ENCODE results near the gene LIMK2.
"Not testable (repeated sequence)": the region's sequence is repeated elsewhere in the genome, so short reads cannot be mapped to it uniquely, and the experiment has no call there.

The LIMK2 gene

DNA sequence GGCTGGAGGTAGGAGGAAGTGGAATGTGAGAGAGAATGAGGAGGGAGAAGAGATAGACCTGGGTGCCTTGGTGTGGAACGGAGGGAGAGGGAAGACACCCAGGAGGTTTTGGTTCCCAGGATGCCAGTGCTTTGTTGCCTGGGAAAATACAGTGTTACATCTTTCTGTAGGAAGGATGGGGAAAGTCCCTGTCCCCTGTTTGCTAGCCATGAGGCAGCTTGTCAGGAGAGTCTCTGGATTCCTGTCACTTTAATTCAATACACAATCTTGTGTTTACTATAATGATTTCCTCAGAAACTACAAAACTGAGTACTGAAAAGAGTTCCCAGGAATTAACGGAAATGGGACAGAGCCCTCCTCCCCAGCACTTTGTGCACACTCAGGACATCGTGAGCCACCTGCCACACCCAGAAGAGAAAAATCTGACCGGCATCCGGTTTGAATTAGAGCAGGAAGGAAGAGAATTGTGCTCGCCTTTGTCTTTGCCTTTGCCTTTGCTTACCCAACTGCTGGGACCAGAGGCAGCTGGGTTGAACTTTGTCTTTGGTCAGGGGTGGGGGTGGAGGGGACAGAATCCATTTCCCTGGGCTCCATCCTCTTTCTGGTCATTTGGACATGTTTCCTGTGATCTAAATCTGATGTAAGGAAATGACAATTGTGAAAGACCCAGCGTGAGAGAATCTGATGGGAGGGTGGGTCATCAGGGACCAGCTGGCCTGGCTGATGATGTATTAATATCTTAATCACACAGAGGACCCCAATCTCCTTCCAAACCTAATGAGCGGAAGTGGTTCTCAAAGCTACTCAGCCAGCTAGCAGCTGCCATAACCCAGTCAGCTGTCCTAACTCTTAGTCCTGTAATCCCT, 1.3 kb upstream of the LIMK2 start:
- no peak for DNase-seq (ENCODE audit: low read depth in 2 of 3, low spot score in 2 of 3)

DNA sequence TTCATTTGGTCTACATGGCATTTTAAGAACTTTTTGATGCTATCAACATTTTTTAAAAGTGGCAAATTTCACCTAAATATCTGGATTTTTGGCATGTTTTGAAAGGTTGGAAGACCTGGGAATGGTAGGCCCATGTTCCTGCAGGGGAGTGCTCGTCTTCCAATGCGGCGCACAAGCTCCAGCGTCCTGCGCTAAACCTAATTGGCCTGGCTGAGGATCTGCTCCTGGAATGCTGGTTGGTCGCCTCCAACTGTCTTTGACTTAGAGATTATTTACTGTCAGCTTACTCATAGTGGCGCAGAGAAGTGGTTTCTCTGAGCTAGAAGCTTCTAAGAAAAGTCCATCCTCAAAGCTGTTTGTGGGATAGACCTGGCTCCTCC, 626 bp upstream of the LIMK2 start:
- DNase-seq (ENCODE audit: low read depth in 2 of 3, low spot score in 2 of 3) = no peak

DNA sequence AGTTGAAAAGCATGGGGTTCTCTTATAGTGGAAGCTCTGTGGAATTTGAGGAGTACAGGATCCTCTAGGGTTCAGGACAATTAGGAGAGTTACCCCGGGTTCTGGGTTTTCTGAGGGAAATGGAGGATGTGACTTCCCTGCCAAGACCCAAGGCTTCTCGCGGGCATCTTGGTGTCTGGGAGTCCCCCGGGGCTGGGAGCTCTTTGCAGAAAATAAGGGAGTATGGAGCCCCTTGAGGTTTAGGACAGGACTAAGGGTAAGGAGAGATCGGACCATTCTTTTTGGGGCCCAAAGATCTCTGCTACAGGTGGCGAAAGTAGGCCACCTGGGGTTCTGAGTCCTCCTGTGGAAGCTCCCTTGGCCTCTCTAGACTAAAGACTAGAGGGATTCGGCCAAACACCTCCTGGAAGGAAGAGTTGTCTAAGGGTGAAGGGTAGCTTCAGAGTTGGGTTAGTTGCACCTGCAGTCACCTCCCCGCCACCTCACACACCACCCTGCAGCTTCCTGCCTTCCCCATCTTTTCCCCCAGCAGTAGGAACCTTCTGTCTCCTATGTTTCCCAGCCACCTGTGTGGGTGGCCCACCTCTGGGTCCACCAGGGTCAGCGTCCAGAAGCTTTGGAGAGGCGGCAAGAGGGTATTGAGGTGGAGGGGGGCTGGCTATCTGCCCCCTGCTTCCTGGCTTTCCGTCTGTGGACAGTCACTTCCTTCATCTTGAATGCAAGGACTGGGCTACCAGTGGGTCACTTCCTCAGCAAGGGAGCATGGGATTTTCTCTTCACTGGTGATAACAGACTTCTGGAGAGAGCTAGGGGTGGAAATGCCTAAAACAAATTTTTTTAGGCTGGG, 908 bp downstream of the LIMK2 start:
- DNase-seq (ENCODE audit: low read depth in 2 of 3, low spot score in 2 of 3) = no peak

DNA sequence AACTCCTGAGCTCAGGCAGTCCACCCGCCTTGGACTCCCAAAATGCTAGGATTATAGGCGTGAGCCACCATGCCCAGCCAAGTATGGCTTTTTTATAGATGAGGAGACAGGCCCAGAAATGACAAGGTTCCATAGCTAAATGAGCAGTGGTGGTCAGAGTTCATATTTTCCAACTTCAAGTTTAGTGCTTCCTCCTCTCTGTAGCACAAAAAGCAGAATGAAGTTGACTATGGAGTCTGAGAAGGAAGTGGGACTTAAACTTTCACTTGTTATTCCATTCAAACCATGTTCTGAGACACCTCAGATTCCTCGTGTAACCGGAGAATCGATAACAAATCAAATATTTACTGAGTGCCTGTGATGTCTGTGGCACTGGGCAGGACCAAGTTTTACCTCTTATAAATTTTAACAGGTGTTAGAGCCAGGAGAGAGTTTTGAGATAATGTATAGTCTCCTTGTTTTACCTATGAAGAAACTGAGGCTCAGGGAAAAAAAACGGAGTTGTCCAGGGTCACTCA, 3.0 kb downstream of the LIMK2 start:
- no peak for DNase-seq (ENCODE audit: low read depth in 2 of 3, low spot score in 2 of 3)

GRCh38 chr22:31218565-31219262, 6.6 kb downstream of the LIMK2 start:
- no peak for DNase-seq (ENCODE audit: low read depth in 2 of 3, low spot score in 2 of 3)

DNA sequence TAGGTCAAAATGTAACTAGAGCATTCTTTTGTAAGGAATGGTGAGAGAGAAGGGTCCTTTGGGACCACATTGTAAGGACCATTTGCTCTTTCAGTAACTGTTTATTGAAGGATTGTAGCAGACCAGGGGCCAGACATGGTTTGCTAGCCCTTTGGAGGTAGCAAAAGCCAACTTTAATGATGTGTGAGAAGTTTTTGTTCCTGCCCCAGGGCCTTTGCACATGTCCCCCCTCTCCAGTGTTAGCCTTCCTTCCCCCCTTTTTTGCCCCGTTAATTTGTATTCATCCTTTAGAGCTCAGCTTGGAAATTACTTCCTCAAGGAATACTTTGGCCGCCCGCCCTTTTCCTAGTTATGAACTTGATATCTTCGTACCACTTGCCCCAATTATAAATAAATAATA, 9.0 kb downstream of the LIMK2 start:
- no peak for DNase-seq (ENCODE audit: low read depth in 2 of 3, low spot score in 2 of 3)

DNA sequence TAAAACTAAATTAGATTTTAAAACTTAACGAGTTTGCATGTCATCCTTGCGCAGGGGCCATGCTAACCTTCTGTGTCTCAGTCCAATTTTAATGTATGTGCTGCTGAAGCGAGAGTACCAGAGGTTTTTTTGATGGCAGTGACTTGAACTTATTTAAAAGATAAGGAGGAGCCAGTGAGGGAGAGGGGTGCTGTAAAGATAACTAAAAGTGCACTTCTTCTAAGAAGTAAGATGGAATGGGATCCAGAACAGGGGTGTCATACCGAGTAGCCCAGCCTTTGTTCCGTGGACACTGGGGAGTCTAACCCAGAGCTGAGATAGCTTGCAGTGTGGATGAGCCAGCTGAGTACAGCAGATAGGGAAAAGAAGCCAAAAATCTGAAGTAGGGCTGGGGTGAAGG, 10.6 kb downstream of the LIMK2 start:
- no peak for DNase-seq (ENCODE audit: low read depth in 2 of 3, low spot score in 2 of 3)

DNA sequence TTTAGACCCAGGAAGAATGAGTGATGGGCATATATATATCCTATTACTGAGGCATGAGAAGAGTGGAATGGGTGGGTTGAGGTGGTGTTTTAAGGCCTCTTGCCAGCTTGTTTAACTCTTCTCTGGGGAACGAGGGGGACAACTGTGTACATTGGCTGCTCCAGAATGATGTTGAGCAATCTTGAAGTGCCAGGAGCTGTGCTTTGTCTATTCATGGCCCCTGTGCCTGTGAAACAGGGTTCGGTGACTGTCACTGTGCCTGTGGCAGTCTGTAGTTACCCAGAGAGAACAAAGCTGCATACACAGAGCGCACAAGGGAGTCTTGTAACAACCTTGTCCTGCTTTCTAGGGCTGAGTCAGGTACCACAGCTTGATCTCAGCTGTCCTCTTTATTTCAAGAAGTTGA, 11.7 kb downstream of the LIMK2 start:
- DNase-seq (ENCODE audit: low read depth in 2 of 3, low spot score in 2 of 3) = no peak

- not testable (repeated sequence) for DNase-seq (ENCODE audit: low read depth in 2 of 3, low spot score in 2 of 3)
Measured at GRCh38 chr22:31224691-31225090, 12.6 kb downstream of the LIMK2 start.

DNA sequence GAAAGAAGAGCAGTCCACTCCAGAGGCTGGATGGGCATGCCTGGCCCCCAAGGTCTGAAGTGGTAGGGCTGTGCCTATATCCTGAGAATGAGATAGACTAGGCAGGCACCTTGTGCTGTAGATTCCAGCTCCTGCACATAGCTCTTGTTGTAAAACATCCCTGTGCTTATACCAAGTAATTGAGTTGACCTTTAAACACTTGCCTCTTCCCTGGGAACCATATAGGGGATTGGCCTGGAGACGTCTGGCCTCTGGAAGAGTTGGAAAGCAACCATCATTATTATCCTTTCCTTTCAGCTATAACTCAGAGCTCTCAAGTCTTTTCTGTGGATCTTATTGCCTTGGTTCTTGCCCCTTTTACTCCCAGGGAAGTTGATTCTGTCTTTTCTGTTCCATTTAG, 15.1 kb downstream of the LIMK2 start:
- DNase-seq (ENCODE audit: low read depth in 2 of 3, low spot score in 2 of 3) = no peak

GRCh38 chr22:31229402-31230079, 17.4 kb downstream of the LIMK2 start:
- DNase-seq (ENCODE audit: low read depth in 2 of 3, low spot score in 2 of 3) = no peak

DNA sequence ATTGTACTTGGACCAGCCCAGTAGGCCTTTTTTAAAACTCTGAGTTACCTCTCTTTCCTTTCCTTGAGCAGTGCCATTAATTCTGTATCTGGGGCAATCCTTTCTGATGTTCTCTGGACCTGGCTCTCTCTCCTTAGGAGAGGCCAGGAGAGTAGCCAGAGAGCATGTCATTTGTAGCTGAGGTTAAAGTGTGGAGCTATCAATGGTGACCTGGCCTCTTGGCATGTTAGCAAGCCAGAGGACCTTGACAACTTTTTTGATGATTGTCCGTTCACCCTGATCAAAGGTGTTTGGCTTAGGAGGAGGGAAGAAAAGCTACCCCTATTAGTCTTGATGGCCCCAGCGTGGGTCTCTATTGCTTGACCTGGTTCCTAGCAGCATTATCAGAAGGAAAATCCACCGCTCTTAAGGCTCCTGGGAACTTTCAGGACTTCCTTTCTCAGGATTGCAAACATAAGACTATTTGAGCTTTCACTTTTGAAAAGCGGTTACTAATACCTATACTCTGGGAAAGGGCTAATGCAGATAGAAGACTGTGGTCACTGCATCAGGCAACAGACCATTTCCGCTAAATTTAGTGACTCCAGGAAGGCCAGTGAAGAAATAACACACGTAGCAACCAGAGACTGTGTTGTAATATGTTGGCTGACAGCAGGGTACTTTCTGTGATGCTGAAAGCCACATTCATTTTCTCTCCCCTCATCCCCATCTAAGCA, 18.2 kb downstream of the LIMK2 start:
- no peak for DNase-seq (ENCODE audit: low read depth in 2 of 3, low spot score in 2 of 3)

- DNase-seq (ENCODE audit: low read depth in 2 of 3, low spot score in 2 of 3) = no peak
Measured at GRCh38 chr22:31230871-31231621, 18.9 kb downstream of the LIMK2 start.

GRCh38 chr22:31233001-31233400, 20.9 kb downstream of the LIMK2 start:
- DNase-seq (ENCODE audit: low read depth in 2 of 3, low spot score in 2 of 3) = no peak

DNA sequence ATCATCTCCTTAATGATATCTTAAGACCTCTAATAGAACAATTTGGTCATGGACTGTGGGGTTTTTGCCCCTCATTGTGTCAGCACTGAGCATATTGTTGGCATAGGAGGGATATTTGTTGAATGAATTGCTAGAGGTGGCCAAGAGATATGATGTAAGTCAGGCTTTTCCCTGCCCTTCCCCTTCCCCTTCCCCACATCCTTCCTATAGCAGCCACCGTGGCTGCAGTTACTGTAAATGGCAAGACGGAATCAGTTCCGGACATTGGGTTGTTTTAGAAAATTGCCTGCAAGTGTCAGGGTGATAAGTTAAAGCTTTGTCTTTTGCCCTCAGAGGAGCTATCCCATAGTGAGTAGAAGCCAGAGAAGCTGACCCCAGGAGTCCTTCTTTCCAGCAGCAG, 23.0 kb downstream of the LIMK2 start:
- DNase-seq (ENCODE audit: low read depth in 2 of 3, low spot score in 2 of 3) = no peak

- DNase-seq (ENCODE audit: low read depth in 2 of 3, low spot score in 2 of 3) = not testable (repeated sequence)
Measured at GRCh38 chr22:31236044-31236443, 23.9 kb downstream of the LIMK2 start.

DNA sequence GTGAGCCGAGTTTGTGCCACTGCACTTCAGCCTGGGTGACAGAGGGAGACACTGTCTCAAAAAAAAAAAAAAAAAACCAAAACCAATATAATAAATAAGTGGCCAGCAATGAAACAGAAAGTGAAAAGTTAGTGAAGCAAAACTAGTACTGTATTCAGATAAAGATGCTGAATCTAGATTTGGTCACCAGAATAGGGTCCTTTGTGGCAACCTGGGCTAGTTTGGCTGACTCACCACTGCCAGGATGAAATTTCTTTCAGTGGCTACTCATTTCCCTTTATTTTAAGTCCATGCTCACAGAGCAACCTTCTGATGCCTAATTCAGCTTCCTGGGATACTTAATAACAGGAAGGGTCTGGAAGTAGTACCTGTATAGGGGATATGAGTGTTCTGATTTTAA, 26.0 kb downstream of the LIMK2 start:
- DNase-seq (ENCODE audit: low read depth in 2 of 3, low spot score in 2 of 3) = no peak

- DNase-seq (ENCODE audit: low read depth in 2 of 3, low spot score in 2 of 3) = no peak
Measured at GRCh38 chr22:31239771-31240370, 27.8 kb downstream of the LIMK2 start.

DNA sequence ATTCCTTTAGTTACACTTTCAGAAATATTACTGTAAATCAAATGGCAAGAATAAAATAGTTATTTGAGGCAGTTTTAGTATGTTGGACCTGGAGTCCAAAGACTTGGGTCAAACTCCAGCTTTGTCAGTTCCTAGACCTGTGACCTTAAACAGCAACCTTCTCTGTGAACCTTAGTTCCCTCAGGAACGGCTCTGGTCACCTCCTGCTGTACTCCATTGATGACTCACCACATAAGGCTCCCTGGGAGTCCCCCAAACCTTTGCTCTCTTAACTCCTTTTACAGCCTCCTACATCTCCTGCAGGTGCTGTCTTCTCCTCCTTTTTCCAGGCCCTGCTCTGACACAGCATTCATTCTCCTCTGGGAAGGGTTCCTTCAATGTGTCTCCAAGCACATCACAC, 29.1 kb downstream of the LIMK2 start:
- DNase-seq (ENCODE audit: low read depth in 2 of 3, low spot score in 2 of 3) = no peak
